A549 (cell line): Measurements from ENCODE around the gene MTRF1L.

Experiments used
- EP300 ChIP-seq, 2 experiments: fragments of >200 bp; sonication (Bioruptor Twin); formaldehyde crosslinking; IDR thresholded peaks; 2 replicates in 1 of 2; 3 replicates in 1 of 2; pipeline ENCODE4 v1.6.1; 2016 to 2017
- TF ChIP-seq, protein P1 (sequence below): fragments of >200 bp; sonication (Bioruptor Twin); formaldehyde crosslinking; IDR thresholded peaks from 3 replicates; pipeline ENCODE4 v1.5.1; 2016

DNA sequence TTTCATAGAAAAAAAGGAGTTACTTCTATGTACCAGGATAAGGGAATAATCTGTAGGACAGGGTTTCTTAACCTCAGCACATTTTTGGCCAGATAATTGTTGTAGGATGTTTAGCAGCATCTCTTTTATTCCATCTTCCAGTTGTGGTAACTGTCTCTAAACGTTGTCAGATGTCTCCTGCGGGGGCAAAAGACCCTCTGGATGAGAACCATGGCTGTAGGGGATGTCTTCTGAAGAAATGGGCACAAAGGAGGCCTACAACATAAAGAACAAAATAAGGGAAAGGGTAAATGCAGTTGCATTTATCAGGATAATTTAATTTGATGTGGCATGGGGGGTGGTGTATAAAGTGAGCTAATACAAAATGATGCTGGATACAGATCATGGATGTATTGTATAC lies 15.5 kb downstream of the MTRF1L start:
- no peak for TF ChIP-seq EP300 (IDR thresholded peaks at IDR 0.05)
- TF ChIP-seq, protein P1, sequence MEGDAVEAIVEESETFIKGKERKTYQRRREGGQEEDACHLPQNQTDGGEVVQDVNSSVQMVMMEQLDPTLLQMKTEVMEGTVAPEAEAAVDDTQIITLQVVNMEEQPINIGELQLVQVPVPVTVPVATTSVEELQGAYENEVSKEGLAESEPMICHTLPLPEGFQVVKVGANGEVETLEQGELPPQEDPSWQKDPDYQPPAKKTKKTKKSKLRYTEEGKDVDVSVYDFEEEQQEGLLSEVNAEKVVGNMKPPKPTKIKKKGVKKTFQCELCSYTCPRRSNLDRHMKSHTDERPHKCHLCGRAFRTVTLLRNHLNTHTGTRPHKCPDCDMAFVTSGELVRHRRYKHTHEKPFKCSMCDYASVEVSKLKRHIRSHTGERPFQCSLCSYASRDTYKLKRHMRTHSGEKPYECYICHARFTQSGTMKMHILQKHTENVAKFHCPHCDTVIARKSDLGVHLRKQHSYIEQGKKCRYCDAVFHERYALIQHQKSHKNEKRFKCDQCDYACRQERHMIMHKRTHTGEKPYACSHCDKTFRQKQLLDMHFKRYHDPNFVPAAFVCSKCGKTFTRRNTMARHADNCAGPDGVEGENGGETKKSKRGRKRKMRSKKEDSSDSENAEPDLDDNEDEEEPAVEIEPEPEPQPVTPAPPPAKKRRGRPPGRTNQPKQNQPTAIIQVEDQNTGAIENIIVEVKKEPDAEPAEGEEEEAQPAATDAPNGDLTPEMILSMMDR, result no peak
